Measurements from ENCODE around the gene SLAIN1.

The SLAIN1 gene

DNA sequence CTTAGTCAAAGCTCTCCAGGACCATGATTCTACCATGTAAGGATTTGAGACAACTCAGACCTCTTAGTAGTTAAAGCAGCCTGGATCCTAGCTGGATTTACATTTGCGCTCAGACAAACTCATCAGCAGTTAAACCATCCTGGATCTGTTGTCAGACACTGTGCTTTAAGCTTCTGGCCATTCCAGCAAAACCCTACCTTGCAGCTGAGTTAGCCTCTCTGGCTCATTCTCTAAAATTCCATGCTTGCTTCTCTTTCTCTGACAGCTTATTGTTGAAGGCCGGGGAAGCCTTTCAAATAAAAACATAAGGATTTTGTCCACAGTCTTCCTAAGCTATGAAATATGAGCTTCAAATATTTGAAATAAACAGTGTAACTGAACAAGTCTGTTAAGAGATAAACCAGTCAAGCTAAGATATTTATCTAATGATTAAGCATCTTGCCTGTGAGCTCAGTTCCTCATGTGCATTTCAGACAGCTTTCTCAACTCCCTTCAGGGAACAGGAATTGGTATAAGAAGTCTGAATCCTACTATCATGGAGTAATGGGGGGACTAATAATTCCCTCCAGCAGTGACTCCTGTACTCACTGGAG is 89.3 kb downstream of the SLAIN1 start:
- no peak for DNase-seq
- TF ChIP-seq, protein P1, sequence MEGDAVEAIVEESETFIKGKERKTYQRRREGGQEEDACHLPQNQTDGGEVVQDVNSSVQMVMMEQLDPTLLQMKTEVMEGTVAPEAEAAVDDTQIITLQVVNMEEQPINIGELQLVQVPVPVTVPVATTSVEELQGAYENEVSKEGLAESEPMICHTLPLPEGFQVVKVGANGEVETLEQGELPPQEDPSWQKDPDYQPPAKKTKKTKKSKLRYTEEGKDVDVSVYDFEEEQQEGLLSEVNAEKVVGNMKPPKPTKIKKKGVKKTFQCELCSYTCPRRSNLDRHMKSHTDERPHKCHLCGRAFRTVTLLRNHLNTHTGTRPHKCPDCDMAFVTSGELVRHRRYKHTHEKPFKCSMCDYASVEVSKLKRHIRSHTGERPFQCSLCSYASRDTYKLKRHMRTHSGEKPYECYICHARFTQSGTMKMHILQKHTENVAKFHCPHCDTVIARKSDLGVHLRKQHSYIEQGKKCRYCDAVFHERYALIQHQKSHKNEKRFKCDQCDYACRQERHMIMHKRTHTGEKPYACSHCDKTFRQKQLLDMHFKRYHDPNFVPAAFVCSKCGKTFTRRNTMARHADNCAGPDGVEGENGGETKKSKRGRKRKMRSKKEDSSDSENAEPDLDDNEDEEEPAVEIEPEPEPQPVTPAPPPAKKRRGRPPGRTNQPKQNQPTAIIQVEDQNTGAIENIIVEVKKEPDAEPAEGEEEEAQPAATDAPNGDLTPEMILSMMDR (IDR thresholded peaks at IDR 0.05; ENCODE audit: low read depth, low read length, missing control alignments), result no peak
- no peak overlapping the region for H3K4me3 ChIP-seq (ENCODE audit: low read depth, low read length)
- H3K27ac ChIP-seq, result no peak overlapping the region
- H3K36me3 ChIP-seq (replicated peaks), result no peaks in the 10 kb centered on the region
- in situ Hi-C loops (cut with HindIII; ENCODE audit: low pct_ligation_motif_present, low sequenced_read_pairs), result no loop called here
- no peaks in the 10 kb centered on the region for H3K27me3 ChIP-seq (replicated peaks)

DNA sequence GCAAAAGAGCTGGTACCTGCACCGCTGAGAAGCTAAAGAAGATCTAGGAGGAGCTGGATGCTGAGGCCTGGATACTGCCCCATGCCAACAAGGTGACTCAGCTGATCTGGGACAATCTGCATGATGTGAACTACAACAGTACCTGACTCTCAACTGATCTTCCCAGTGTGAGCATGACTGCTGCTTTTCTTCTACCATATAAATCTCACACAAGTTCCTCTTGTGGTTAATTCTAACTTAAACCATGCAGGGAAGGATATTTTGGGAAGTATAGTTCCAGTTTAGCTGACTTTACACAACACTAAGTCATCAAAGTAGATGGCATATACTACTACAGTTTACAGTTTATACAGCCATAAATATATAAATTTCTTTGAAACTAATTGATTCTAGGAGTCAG is 91.9 kb downstream of the SLAIN1 start:
- in situ Hi-C loops (cut with HindIII; ENCODE audit: low pct_ligation_motif_present, low sequenced_read_pairs), result no loop called here
- Histone ChIP-seq H3K27ac (no peak overlapping the region), H3K4me3 (ENCODE audit: low read depth, low read length) (no peak overlapping the region), H3K27me3 (replicated peaks) (no peaks in the 10 kb centered on the region), H3K36me3 (replicated peaks) (no peaks in the 10 kb centered on the region)
- no peak for DNase-seq
- TF ChIP-seq, protein P1 (IDR thresholded peaks at IDR 0.05; ENCODE audit: low read depth, low read length, missing control alignments), result no peak

DNA sequence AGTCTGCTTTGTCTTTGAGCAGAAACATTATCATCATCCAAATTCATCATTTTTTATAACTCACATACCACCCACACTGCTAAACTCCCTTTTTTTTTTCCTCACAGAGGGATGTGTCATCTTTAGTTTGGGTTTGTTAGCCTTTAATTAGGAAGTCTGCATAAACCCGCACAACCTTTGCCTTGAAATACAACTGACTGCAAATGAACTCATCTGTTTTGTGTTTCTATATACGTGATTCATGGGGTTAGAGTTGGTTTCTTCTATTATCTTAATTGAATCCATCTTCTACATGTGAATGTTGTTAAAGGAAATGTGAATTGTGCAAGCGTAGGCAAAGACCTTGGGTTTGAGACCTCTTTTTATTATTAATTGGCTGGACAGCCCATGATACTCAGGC is 102.7 kb downstream of the SLAIN1 start:
- DNase-seq, result no peak
- TF ChIP-seq, protein P1 (IDR thresholded peaks at IDR 0.05; ENCODE audit: low read depth, low read length, missing control alignments), result no peak
- no peaks in the 10 kb centered on the region for H3K27me3 ChIP-seq (replicated peaks)
- no peak overlapping the region for H3K27ac ChIP-seq
- H3K36me3 ChIP-seq (replicated peaks), result no peaks in the 10 kb centered on the region
- no peak overlapping the region for H3K4me3 ChIP-seq (ENCODE audit: low read depth, low read length)
- in situ Hi-C loops (cut with HindIII; ENCODE audit: low pct_ligation_motif_present, low sequenced_read_pairs), result no loop called here

DNA sequence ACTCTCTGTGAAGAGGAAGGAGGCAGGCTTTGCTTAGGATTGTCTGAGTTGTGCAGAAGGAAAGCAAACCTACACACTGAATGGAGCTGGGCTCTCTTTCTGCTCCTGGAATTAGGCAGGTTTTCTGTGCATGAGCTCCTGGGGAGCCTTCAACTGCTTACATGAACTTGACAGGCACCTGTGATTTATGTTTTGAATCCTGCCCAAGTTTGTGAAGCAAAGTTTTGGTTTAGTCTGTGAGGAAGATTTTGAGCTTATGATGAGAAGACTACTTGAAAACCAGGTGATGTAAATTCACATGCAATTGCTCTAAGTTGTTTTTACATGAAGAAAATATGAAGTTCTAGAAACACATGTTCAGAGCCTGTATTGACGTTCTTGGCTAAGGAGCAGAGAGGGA is 109.0 kb downstream of the SLAIN1 start:
- DNase-seq, result no peak
- TF ChIP-seq, protein P1 (IDR thresholded peaks at IDR 0.05; ENCODE audit: low read depth, low read length, missing control alignments), result no peak
- in situ Hi-C loops (cut with HindIII; ENCODE audit: low pct_ligation_motif_present, low sequenced_read_pairs), result no loop called here

DNA sequence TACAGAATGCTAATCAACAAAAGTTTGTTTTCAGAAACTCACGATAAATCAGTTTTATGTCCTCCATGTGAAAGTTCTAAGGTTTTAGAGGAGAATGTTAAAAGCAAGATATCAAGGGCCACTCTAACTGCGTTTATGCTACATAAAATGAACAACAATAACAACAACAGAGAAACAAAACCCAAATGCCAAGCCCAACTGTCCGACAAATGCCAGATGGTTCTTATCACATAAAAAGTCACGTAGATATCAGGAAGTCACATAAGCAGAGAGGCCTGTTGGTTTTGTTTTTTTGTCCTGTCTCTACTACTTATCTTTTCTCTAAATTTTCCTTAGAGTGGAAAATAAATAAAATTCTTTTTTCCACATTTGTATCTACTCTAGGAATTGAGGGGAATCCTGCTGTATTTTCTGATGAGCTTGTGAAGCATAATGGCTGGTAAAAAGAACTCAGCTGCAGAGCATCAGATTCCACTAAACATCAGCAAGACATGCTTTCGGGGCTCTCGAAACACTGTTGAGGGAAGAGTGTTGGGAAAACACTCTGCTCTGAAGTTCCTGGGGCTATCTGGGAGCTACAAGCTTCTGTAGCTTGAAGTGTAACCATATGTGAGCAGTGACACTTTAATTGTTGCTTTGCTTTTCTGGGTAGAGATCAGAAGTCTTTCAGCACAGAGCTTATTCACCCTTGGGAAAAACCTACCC is 110.1 kb downstream of the SLAIN1 start:
- H3K36me3 ChIP-seq (replicated peaks), result no peaks in the 10 kb centered on the region
- DNase-seq, result no peak
- H3K27ac ChIP-seq, result no peak overlapping the region
- TF ChIP-seq, protein P1 (IDR thresholded peaks at IDR 0.05; ENCODE audit: low read depth, low read length, missing control alignments), result no peak
- in situ Hi-C loops (cut with HindIII; ENCODE audit: low pct_ligation_motif_present, low sequenced_read_pairs), result no loop called here
- no peaks in the 10 kb centered on the region for H3K27me3 ChIP-seq (replicated peaks)
- H3K4me3 ChIP-seq (ENCODE audit: low read depth, low read length), result no peak overlapping the region

More for the DNA sequence above, 109.0 kb downstream of the SLAIN1 start:
- Histone ChIP-seq H3K27me3 (replicated peaks) (no peaks in the 10 kb centered on the region), H3K4me3 (ENCODE audit: low read depth, low read length) (no peak overlapping the region), H3K36me3 (replicated peaks) (no peaks in the 10 kb centered on the region), H3K27ac (no peak overlapping the region)

Measured in brain microvascular endothelial cell (primary cell).